ENCODE data around the gene ALKBH5.

The ALKBH5 gene

DNA sequence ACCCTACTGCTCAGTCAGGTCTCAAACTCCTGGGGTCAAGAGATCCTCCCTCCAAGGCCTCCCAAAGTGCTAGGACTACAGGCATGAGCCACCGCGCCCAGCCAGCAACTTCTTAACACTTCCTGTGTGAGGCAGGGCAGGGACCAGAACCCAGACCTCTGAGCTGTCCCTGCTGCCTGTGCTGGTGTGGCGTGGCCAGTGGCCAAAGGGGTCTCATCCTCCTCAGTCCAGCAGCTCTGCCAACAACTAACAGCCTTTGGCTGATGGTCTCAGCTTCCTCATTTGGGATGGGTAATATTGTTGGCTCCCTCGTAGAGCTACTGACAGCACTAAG lies 40.4 kb downstream of the ALKBH5 start:
- no peak for DNase-seq (ENCODE audit: low read depth in 3 of 3)

DNA sequence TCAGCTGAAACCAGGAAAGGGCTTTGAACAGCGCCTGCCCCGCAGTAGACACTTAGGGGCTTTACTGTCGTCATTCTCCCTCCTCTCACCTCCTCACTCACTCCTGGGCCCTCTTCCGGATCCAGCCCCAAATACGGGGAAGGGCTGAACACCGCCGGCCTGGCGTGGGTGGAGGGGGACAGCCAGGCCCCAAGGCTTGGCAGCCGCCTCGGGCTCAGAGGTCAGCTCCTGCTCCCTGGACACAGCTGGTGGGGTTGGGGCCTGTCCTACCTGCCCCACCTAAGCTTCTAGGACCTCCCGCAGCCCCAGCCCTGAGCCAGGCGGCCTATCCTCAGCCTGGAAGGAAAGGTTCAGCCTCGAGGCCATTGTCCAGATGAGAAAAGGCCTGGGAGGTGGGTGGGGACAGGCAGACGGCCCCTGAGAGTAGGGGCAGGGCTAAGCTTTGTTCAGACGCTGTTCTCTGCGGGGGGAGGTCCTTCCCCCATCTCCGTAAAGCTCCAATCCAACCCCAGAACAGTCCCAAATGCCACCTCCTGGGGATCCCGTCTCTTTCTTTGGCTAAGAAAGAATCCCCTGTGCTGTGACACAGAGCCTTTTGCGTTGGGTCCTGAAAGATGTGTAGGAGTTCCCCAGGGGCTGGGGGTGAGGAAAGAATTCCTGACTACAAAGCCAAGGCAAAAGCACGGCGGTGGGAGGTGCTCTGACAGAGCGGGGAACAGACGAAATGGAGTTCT lies 40.9 kb downstream of the ALKBH5 start:
- no peak for DNase-seq (ENCODE audit: low read depth in 3 of 3)

DNA sequence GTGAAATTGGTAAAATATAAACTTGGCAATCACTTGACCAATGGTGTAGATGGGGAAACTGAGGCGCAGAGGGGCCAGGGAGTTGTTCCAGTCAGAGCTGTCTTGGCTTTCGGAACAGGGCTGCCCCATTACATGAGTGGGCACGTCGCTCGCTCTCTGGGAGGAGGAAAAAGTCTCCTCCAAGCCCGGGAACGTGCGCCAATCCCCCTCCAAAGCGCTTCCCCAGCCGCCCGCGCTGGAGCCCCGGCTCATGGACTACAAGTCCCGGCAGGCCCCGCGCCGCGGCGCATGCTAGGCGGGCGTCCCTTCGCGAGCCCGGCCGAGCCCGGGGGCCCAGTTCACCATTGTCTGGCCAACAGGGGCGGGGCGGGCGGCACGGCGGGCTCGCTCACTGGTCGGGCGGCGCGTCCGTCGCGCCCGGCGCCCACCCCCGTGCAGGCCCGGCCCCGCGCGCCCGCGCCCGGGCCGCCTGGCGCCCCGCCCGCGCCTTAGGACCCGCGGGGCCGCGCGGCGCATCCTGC lies 41.6 kb downstream of the ALKBH5 start, which contains the start of gene LLGL1:
LLGL1 (plus strand) TSS at position 515 of the 521 bp plus-strand sequence. CDS start 48 bp downstream, outside the sequence.
- DNase-seq (ENCODE audit: low read depth in 3 of 3): peak; percentile 86 to 93 (median 92)

DNA sequence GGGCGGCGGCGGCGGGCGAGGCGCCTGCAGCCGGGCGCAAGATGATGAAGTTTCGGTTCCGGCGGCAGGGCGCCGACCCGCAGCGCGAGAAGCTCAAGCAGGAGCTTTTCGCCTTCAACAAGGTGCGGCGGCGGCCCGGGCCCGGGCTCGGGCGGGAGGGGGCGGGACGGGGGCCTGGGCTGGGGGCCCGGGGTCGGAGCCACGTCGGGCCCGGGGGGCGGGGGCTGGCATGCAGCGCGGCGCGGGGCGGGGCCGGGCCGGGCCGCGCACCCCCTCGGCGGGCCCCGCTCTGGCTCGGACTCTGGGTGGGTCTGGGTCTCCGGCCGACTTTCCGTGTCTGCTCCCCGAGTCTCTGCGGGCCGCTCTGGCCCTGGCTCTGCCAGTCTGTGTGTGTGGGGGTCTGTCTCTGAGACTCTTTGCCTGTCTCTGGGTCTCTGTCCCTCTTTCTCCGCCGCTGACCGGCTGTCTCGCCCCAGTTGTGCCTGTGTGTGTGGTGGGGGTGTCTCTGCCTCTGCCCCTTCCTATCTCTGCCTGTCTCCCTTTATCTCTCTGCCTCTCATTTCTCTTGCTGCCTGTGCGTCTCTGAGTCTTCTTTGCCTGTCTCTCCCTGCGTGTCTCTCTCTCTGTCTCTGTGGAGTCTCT lies 42.1 kb downstream of the ALKBH5 start:
- peak in 2 of 3 experiments; percentile 22 to 36 for DNase-seq (ENCODE audit: low read depth in 3 of 3)

DNA sequence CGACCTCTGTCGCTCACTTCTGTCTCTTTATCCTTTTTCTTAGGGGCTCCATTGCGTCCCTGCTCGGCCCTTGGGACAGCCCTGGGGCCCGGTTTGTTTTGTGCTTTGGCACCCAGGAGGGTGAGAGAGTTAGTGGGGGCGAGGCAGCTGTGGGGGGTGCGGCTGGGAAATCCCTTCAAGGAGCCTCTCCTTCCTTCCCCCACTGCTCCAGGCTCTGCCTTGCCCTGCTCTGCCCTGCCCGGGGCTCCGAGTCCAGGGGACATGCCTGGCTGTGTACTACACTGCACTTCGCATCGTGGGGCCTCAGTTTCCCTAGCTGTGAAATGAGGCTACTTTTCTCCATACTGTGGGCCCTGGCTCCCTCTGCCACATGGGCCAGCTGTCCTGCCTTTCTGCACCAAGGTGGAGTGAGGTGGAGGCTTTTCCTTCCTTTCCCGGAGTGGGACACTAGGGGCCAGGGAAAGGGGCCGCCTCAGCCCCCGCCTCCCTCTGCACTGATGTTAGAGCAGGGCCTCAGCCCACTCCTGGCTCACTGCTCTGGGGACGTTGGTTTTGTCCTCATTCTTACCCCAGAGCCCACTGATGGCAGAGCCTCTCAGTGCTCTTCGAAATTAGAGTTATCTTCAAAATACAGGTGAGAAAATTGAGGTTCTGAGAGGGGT lies 42.8 kb downstream of the ALKBH5 start:
- DNase-seq (ENCODE audit: low read depth in 3 of 3): no peak

DNA sequence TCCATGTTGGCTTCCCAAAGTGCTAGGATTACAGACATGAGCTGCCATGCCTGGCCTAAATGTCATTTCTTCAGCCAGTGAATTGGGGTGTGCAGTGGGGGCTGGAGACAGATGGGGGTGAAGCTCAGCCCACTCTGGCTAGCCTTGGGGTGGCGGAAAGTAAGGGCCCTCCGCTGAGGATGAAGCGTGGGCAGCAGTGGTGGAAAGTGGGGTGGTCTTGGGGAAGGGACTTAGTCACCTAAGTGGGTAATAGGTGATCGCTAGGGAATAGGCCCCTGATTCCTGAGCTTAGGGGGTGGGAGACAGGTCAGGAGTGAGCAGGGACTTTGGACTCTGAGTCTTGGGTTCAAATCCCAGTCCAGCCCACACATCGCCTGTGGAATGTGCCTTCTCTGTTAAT lies 44.0 kb downstream of the ALKBH5 start:
- no peak for DNase-seq (ENCODE audit: low read depth in 3 of 3)

DNA sequence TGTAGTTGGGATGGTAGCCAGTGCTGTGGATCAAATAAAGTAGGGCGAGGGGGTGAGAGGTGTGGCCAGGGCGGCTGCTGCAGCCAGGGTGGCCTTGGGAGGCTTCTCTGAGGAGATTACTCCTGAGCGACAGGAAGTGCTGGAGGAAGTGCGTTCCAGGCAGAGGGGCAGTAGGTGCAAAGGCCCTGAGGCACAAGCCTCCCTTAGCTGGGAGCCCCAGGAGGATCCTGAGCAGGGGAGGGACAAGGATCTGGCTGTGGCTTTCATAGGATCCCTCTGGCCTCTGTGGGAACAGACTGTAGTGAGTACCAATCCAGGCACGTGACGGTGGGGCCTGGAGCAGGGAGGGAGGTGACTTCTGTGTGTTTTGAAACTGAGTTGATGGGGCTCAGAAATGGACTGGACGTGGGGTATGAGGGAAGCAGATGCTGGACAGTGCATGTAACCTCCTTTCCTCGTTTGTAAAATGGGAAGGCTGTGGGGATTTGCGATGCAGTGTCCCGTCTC lies 44.6 kb downstream of the ALKBH5 start:
- DNase-seq (ENCODE audit: low read depth in 3 of 3): no peak

DNA sequence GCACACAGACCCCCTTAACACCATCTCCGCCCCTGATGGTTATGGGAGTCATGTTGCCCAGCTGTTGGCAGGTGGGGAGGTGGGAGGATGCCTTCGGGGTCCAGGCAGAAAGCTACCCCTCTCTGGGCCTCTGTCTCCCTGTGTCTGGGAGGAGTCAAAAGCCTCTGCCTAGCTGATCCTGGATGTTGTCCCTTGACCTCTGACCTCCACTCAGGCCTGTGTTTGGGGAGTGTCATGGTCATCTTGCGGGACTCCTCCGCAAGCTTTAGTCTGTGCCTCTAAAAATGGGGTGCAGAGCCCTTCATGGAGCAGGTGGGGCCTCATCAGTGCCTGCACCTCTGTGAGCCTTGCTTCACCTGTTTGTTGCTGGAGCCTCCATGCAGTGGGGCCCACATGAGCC lies 45.6 kb downstream of the ALKBH5 start:
- no peak for DNase-seq (ENCODE audit: low read depth in 3 of 3)

DNA sequence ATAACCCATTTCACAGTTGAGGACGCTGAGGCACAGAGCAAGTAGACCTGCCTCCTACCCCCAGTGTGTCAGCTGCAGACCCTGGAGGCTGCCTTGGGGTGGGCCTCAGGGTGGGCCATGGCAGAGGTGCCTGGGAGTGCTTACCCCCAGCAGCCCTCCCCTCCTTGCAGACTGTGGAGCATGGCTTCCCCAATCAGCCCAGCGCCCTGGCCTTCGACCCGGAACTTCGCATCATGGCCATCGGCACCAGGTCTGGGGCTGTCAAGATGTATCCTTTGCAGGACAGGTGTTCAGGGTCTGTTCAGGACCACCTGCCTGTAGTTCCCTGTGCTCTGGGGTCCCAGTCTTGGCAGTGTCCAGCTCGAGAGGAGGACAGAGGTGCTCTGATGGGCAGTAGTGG lies 46.1 kb downstream of the ALKBH5 start:
- no peak for DNase-seq (ENCODE audit: low read depth in 3 of 3)

DNA sequence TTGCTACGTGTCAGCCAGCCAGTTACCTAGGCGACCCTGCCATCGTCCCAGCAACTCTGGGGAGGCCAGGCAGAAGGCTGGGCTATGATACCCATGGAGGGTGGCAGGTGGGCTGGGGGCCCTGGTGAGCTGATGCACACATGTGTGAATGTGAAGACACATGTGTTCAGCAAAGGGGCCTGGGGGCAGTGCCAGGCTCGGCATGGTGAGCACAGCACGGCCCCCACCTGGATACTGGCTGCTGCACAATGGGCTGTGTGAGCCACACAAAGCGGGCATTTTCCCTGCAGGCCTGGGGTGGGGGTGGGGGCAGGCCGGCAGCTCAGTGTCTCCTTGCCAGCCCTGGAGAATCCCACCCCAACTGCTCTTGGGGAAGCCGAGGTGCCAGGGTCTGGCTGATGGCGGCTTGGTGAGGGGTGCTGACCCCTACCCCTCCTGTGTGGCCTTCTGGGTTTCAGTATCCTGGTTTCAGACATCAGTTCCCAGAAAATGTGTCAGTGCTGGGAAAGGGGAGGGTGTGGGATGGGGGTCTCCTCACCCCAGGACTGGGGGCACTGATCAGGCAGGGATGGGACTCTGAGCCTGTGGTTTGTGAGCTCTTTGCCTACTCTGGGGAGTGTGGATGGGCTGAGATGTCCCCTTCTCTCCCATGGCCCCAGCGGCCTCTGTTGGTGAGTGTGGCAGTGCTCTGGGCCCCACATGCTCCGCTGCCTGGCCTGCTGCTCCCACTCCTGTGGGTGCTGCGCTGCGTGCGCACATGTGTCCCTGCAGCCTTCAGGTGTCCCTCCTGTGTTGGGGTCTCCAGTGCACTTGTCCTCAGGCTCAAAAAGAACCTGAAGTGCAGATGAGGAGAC lies 46.9 kb downstream of the ALKBH5 start:
- no peak for DNase-seq (ENCODE audit: low read depth in 3 of 3)

DNA sequence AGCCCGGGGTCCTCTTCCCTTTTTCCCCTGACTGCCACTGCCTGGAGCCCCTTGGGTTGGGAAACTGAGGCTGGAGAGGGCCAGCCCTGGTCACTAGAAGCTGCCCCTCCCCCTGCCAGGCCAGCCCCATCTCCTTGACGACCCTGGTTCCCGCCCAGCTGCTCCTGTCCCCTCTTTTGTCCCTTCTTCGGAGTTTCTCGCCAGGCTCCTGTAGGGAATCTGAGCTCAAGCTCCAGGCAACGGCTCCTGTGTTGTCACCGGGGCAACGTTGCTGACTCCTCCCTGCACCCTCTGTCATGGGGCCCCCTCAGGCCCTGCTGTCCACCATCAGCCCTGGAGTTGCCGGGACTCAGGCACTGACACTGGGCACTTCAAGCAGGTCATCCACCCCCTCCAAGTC lies 47.5 kb downstream of the ALKBH5 start:
- DNase-seq (ENCODE audit: low read depth in 3 of 3): no peak

DNA sequence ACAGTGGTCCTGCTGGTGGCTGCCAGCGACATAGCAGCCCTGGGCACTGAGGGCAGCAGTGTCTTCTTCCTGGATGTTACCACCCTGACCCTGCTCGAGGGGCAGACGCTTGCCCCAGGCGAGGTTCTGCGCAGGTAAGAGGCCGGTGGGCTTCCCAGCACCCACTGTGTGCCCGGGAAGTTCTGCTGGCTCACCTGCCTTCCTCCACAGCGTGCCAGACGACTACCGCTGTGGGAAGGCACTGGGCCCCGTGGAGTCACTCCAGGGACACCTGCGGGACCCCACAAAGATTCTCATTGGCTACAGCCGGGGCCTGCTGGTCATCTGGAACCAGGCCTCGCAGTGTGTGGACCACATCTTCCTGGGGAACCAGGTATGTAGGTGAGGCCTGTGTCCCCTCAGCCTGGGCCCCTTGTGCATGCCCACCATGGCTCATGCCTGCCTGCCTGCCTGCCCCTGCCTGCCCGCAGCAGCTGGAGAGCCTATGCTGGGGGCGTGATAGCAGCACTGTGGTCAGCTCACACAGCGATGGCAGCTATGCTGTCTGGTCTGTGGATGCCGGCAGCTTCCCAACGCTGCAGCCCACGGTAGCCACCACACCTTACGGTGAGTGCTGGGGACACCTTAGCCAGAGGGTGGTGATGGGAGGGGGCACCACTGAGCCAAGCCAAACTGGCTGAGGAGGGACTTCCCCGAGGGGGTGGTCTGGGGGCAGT lies 50.3 kb downstream of the ALKBH5 start:
- no peak for DNase-seq (ENCODE audit: low read depth in 3 of 3)

DNA sequence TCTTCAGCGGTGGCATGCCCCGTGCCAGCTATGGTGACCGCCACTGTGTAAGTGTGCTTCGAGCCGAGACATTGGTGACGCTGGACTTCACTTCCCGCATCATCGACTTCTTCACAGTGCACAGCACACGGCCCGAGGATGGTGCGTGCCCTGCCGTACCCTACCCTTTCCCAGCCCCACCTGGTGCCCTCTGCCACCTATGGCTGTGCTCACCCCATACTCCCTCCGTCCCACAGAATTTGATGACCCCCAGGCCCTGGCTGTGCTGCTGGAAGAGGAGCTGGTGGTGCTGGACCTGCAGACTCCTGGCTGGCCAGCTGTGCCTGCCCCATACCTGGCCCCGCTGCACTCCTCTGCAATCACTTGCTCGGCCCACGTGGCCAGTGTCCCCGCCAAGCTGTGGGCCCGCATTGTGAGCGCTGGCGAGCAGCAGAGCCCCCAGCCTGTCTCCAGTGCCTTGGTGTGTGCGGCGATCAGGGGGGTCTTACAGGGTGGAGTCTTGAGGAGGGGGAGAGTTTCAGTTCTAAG lies 51.3 kb downstream of the ALKBH5 start:
- DNase-seq (ENCODE audit: low read depth in 3 of 3): no peak

DNA sequence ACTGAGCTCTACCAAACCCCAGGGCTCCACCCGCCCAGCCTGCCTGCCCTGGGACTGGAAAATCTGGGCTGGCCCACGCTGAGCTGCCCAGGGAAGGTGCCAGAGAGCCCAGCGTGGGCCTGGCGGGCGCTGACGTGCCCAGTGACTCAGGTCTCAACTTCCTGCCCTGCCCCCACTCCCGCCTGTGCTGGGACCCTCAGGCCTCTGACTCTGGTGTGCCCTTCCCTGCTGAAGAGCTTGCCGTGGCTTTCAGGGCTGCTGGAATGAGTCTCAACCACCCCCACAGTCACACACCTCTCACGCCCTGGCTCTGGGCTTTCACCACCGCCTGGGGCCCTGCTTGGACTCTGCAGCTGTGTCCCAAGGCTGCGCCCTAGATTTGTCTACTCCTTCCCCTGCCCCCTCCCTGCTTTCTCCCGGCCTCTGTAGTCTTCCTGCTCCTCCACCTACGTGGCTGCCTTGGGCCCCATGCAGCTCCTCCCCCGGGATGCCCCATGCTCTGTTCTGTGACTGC lies 52.2 kb downstream of the ALKBH5 start:
- DNase-seq (ENCODE audit: low read depth in 3 of 3): no peak

DNA sequence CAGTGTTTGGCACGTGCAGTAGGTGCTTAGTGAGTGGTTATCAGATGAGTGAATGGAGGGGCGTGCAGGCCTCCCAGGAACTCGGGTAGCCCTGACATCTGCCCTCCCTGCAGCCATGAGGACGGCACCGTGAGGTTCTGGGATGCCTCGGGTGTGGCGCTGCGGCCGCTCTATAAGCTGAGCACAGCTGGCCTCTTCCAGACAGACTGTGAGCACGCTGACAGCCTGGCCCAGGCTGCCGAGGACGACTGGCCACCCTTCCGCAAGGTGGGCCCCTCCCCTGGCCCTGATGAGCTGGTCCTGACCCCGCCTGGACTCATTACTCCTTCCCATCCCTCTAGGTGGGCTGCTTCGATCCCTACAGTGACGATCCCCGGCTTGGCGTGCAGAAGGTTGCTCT lies 52.9 kb downstream of the ALKBH5 start:
- no peak for DNase-seq (ENCODE audit: low read depth in 3 of 3)

DNA sequence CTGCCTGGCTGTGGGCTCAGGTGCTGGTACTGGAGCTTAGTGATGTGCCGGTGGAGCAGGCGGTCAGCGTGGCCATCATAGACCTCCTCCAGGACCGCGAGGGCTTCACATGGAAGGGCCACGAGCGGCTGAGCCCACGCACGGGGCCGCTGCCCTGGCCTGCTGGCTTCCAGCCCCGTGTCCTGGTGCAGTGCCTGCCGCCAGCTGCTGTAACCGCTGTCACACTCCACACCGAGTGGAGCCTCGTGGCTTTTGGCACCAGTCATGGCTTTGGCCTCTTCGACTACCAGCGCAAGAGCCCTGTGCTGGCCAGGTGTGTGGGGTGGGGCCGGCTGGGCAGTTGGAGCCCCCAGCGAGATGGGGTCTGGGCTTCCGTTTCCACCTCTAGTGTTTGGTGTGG lies 53.8 kb downstream of the ALKBH5 start:
- no peak for DNase-seq (ENCODE audit: low read depth in 3 of 3)

DNA sequence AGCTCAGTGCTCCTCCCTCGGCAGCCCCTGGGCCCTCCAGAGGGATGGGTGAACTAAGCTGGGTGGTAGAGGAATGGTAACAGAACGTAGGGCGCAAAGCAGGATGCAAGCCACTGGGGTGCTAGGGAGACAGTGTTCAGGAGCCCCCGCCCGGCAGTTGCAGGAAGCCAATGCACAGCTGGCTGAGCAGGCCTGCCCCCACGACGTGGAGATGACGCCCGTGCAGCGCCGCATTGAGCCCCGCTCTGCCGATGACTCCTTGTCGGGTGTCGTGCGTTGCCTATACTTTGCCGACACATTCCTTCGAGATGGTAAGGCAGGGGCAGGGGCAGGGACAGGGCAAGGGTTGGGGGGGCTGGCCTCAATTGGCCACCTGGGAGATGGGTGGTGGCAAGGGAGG lies 54.7 kb downstream of the ALKBH5 start:
- no peak for DNase-seq (ENCODE audit: low read depth in 3 of 3)

DNA sequence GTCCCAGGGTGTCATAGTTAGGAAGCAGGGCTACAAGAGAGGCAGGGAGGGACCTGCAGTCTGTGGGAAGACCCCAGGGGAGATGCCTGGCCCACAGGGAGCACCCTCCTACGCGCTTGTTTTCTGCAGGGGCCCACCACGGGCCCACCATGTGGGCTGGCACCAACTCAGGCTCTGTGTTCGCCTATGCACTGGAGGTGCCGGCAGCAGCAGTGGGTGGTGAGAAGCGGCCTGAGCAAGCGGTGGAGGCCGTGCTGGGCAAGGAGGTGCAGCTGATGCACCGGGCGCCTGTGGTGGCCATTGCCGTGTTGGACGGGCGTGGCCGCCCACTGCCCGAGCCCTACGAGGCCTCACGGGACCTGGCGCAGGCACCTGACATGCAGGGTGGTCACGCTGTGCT lies 56.8 kb downstream of the ALKBH5 start:
- DNase-seq (ENCODE audit: low read depth in 3 of 3): no peak

DNA sequence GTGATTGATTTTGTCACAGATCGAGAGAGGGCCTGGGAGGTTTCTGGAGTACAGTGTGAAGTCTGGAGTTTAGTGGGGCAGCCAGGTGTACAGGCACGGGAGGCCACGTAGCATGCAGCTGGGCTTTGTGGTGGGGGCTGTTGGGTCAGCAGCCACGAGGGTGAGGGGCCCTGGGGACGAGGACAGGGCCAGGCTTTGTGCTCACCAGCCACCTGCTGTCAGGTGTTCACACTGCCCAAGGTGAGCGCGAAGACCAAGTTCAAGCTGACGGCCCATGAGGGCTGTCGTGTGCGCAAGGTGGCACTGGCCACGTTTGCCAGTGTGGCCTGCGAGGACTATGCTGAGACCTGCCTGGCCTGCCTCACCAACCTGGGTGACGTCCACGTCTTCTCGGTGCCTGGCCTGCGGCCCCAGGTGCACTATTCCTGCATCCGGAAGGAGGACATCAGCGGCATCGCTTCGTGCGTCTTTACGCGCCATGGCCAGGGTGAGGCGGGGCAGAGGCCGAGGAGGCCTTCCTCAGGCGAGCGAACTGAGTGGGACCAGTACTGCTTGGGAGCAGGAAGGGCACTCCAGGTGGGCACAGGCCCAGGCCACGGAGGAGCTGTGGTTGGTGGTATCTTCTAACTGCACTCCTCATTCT lies 57.7 kb downstream of the ALKBH5 start:
- no peak for DNase-seq (ENCODE audit: low read depth in 3 of 3)

Data from stimulated activated CD4-positive, alpha-beta T cell treated with anti-CD3 and anti-CD28 coated beads, TNF-alpha, amount 100 ng/mL, for 4 hours (primary cell).